ENCODE results near the gene DCK. TPM values are rescaled to one million over a fixed set of nuclear protein-coding genes. Genes with fewer than 3 reads are reported as not detected.

DCK gene
- total RNA-seq, 1 experiment from 2014 or later, result 13.7 TPM

DNA sequence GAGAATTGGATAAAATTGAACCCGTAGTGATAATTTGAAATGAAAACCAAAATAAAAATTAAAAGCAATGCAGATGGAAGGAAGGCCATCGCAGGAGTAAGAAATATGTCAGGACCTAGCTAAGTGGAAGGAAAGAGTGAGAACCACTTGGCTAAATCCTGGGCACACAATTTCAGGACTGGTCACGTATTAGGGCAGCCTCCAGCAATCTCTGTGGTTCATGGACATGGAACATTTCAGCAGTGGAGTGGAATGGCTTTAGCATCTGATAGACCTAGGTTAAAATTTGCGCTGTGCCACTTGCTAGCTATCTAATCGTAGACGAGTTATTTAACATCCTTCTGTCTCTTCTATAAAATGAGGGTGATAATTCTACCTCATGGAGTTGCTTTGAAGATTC, 71.1 kb downstream of the DCK start:
- H2BK12ac ChIP-seq (ENCODE audit: insufficient read length, low read depth, low read length), result no peak overlapping the region
- H4K8ac ChIP-seq (replicated peaks; ENCODE audit: insufficient read length, low read depth, low read length), result no peak overlapping the region
- H3K4me1 Mint-ChIP-seq, result peaks cover 0 to 3% of the 10 kb centered on the region in 2 experiments; a peak in 2 of 4 replicates
- H3K79me1 ChIP-seq (ENCODE audit: insufficient read depth, low read depth, low read length, poor library complexity, severe bottlenecking), result no peaks in the 10 kb centered on the region
- H4K5ac ChIP-seq (ENCODE audit: insufficient read length, low read depth, low read length), result no peak overlapping the region
- H4K91ac ChIP-seq (ENCODE audit: insufficient read length, low read depth, low read length), result no peak overlapping the region
- no peak overlapping the region for H2BK20ac ChIP-seq (ENCODE audit: low read depth, low read length, poor library complexity, severe bottlenecking)
- H3K18ac ChIP-seq (ENCODE audit: insufficient read length, low read depth, low read length), result no peak overlapping the region
- no peak overlapping the region for H2BK15ac ChIP-seq (ENCODE audit: low read depth, low read length)
- no peak overlapping the region for H3T11ph ChIP-seq (ENCODE audit: low read length)
- H2BK5ac ChIP-seq (ENCODE audit: insufficient read length, low read length), result no peak overlapping the region
- H2AFZ ChIP-seq (ENCODE audit: low read length), result no peak overlapping the region
- no peaks in the 10 kb centered on the region for H3K9me3 ChIP-seq (ENCODE audit: control insufficient read depth, low read depth, low read length)
- no peaks in the 10 kb centered on the region for H3K27me3 ChIP-seq (ENCODE audit: insufficient read depth, low read length)
- no peaks in the 10 kb centered on the region for H3K23me2 ChIP-seq (ENCODE audit: insufficient read length, low read depth, low read length, poor library complexity, severe bottlenecking)
- no peaks in the 10 kb centered on the region for H3K4me1 ChIP-seq (ENCODE audit: insufficient read depth, low read length)
- H3K9me3 Mint-ChIP-seq, result no peaks in the 10 kb centered on the region; a peak in 1 of 5 replicates
- no peak overlapping the region for H3K4me3 Mint-ChIP-seq
- no peak overlapping the region for H3K27ac ChIP-seq (ENCODE audit: insufficient read length, low read depth, low read length)
- WGBS (ENCODE audit: extremely low coverage, insufficient read length, low lambda C conversion rate), result 100% methylated on average over 1 of the region's 6 CpGs
- H3K79me2 ChIP-seq (ENCODE audit: insufficient read depth, low read length), result no peaks in the 10 kb centered on the region
- H3K56ac ChIP-seq (ENCODE audit: insufficient read length, low read depth, low read length), result no peak overlapping the region
- no peak overlapping the region for H3K27ac Mint-ChIP-seq
- TF ChIP-seq, protein P1, sequence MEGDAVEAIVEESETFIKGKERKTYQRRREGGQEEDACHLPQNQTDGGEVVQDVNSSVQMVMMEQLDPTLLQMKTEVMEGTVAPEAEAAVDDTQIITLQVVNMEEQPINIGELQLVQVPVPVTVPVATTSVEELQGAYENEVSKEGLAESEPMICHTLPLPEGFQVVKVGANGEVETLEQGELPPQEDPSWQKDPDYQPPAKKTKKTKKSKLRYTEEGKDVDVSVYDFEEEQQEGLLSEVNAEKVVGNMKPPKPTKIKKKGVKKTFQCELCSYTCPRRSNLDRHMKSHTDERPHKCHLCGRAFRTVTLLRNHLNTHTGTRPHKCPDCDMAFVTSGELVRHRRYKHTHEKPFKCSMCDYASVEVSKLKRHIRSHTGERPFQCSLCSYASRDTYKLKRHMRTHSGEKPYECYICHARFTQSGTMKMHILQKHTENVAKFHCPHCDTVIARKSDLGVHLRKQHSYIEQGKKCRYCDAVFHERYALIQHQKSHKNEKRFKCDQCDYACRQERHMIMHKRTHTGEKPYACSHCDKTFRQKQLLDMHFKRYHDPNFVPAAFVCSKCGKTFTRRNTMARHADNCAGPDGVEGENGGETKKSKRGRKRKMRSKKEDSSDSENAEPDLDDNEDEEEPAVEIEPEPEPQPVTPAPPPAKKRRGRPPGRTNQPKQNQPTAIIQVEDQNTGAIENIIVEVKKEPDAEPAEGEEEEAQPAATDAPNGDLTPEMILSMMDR (conservative IDR thresholded peaks at IDR 0.05), result no peak
- no peak overlapping the region for H3K4me2 ChIP-seq (ENCODE audit: insufficient read depth, insufficient read length, low read length)
- no peak overlapping the region for H3K14ac ChIP-seq (ENCODE audit: insufficient read depth, low read length)
- H3K36me3 Mint-ChIP-seq (ENCODE audit: insufficient read depth in 1 of 3, low read depth in 3 of 3), result no peaks in the 10 kb centered on the region
- H3K23ac ChIP-seq (ENCODE audit: insufficient read length, low read depth, low read length), result no peak overlapping the region
- H2AK5ac ChIP-seq (ENCODE audit: insufficient read length, low read length), result no peak overlapping the region
- no peak for DNase-seq
- H2BK120ac ChIP-seq (ENCODE audit: low read depth, low read length, poor library complexity, severe bottlenecking), result no peak overlapping the region
- H4K20me1 ChIP-seq (ENCODE audit: control insufficient read depth, insufficient read depth, insufficient read length), result no peaks in the 10 kb centered on the region
- H3K4ac ChIP-seq (ENCODE audit: low read depth, low read length), result no peak overlapping the region
- H3K27me3 Mint-ChIP-seq (ENCODE audit: low read depth), result no peaks in the 10 kb centered on the region
- no peak overlapping the region for H3K9ac ChIP-seq (ENCODE audit: extremely low read depth, insufficient read length, low read length)

Data from H9 (cell line).